HG03432 (cell line): ENCODE measurements around the gene TFDP2.
"Not testable (repeated sequence)": the region's sequence is repeated elsewhere in the genome, so short reads cannot be mapped to it uniquely, and the experiment has no call there.

Experiments
- ATAC-seq: cut with Tn5 transposase; IDR thresholded peaks from one replicate; pipeline ENCODE4 v1.9.1; 2021; ENCODE audit warnings: mild to moderate bottlenecking, moderate library complexity; ENCODE audit not compliant: unreplicated experiment

Gene TFDP2

GRCh38 chr3:142077859-142078500 is 71.4 kb downstream of the TFDP2 start:
- no peak for ATAC-seq

GRCh38 chr3:142077155-142077858 is 72.0 kb downstream of the TFDP2 start:
- no peak for ATAC-seq

- ATAC-seq, result not testable (repeated sequence)
These were observed 73.7 kb downstream of the TFDP2 start for GRCh38 chr3:142075656-142076055.

- no peak for ATAC-seq
These were observed 76.5 kb downstream of the TFDP2 start for GRCh38 chr3:142072816-142073215.

- no peak for ATAC-seq
These were observed 83.4 kb downstream of the TFDP2 start for GRCh38 chr3:142065932-142066331.

- no peak for ATAC-seq
These were observed 84.0 kb downstream of the TFDP2 start for GRCh38 chr3:142065344-142065743.

GRCh38 chr3:142064454-142064853 is 84.9 kb downstream of the TFDP2 start:
- ATAC-seq, result no peak

- ATAC-seq, result no peak
These were observed 92.0 kb downstream of the TFDP2 start for GRCh38 chr3:142057331-142057725.

GRCh38 chr3:142056656-142057330 is 92.6 kb downstream of the TFDP2 start:
- no peak for ATAC-seq

- no peak for ATAC-seq
These were observed 95.5 kb downstream of the TFDP2 start for GRCh38 chr3:142053835-142054234.

GRCh38 chr3:142053244-142053643 is 96.1 kb downstream of the TFDP2 start:
- no peak for ATAC-seq

- no peak for ATAC-seq
These were observed 98.0 kb downstream of the TFDP2 start for GRCh38 chr3:142051351-142051750.

- ATAC-seq, result no peak
These were observed 102.3 kb downstream of the TFDP2 start for GRCh38 chr3:142047021-142047369.

- no peak for ATAC-seq
These were observed 102.9 kb downstream of the TFDP2 start for GRCh38 chr3:142046320-142047020.

- ATAC-seq, result no peak
These were observed 108.3 kb downstream of the TFDP2 start for GRCh38 chr3:142040941-142041491.

GRCh38 chr3:142035308-142035922 is 113.9 kb downstream of the TFDP2 start:
- ATAC-seq, result no peak

GRCh38 chr3:142033292-142033691 is 116.1 kb downstream of the TFDP2 start:
- ATAC-seq, result no peak

GRCh38 chr3:142031575-142031974 is 117.8 kb downstream of the TFDP2 start:
- no peak for ATAC-seq

- no peak for ATAC-seq
These were observed 119.6 kb downstream of the TFDP2 start for GRCh38 chr3:142029791-142030190.

- no peak for ATAC-seq
These were observed 120.2 kb downstream of the TFDP2 start for GRCh38 chr3:142029052-142029642.
